Hepatocyte (in vitro differentiated cells): ENCODE data around the gene SLC27A3. TPM values are rescaled to one million over a fixed set of nuclear protein-coding genes. Genes with fewer than 3 reads are reported as not detected.
A peak's percentile ranks its signal among the peaks of the same experiment; 100 is the strongest.

ENCODE experiments used
- DNase-seq: peaks from one replicate; pipeline ENCODE4 v3.0.0-alpha.2; 2016; ENCODE audit warnings: low spot score
- H2AFZ ChIP-seq: fragments of 200-600 bp; sonication (generic); 2 replicates; pipeline ENCODE4 v1.6.0; 2016; ENCODE audit warnings: antibody characterized with exemption, mild to moderate bottlenecking
- H3K27ac ChIP-seq: fragments of 200-600 bp; sonication (generic); 2 replicates; pipeline ENCODE4 v1.5.1; 2016; ENCODE audit warnings: mild to moderate bottlenecking
- H3K27me3 ChIP-seq: fragments of 200-600 bp; sonication (generic); 2 replicates; pipeline ENCODE4 v1.6.1; 2016
- H3K36me3 ChIP-seq: fragments of 200-600 bp; sonication (generic); replicated peaks from 2 replicates; pipeline ENCODE4 v1.5.1; 2016; ENCODE audit warnings: low read depth; ENCODE audit not compliant: insufficient read depth
- H3K4me1 ChIP-seq: fragments of 200-600 bp; sonication (generic); 2 replicates; pipeline ENCODE4 v1.5.1; 2016; ENCODE audit warnings: mild to moderate bottlenecking, moderate library complexity; ENCODE audit not compliant: insufficient read depth
- H3K4me2 ChIP-seq: fragments of 200-600 bp; sonication (generic); 2 replicates; pipeline ENCODE4 v1.6.0; 2016
- H3K4me3 ChIP-seq: fragments of 200-600 bp; sonication (generic); 2 replicates; pipeline ENCODE4 v1.5.1; 2016; ENCODE audit warnings: mild to moderate bottlenecking
- H3K79me2 ChIP-seq: fragments of 200-600 bp; sonication (generic); 2 replicates; pipeline ENCODE4 v1.6.0; 2017; ENCODE audit warnings: mild to moderate bottlenecking
- H3K9me2 ChIP-seq: fragments of 200-600 bp; sonication (generic); replicated peaks from 2 replicates; pipeline ENCODE4 v1.6.0; 2017; ENCODE audit warnings: mild to moderate bottlenecking; ENCODE audit not compliant: insufficient read depth
- H3K9me3 ChIP-seq: fragments of 200-600 bp; sonication (generic); 2 replicates; pipeline ENCODE4 v1.5.1; 2016; ENCODE audit warnings: low read depth, mild to moderate bottlenecking
- H4K20me1 ChIP-seq: fragments of 200-600 bp; sonication (generic); 2 replicates; pipeline ENCODE4 v1.6.0; 2016; ENCODE audit warnings: mild to moderate bottlenecking; ENCODE audit not compliant: insufficient read depth, poor library complexity, severe bottlenecking
- CTCF ChIP-seq: fragments of 200-600 bp; sonication (generic); IDR thresholded peaks from 2 replicates; pipeline ENCODE4 v1.5.1; 2016; ENCODE audit warnings: antibody characterized with exemption, mild to moderate bottlenecking; ENCODE audit not compliant: poor library complexity
- EZH2 ChIP-seq: fragments of 200-600 bp; sonication (generic); IDR thresholded peaks from 2 replicates; pipeline ENCODE4 v1.6.1; 2016; ENCODE audit warnings: antibody characterized with exemption, mild to moderate bottlenecking, borderline replicate concordance
- EZH2phosphoT487 ChIP-seq: fragments of 200-600 bp; sonication (generic); IDR thresholded peaks from one replicate; pipeline ENCODE4 v1.6.1; 2018; ENCODE audit warnings: antibody characterized with exemption, mild to moderate bottlenecking, low read depth, moderate library complexity; ENCODE audit not compliant: unreplicated experiment, severe bottlenecking
- WGBS: methylation state at CpG from one replicate; pipeline ENCODE4 v1.1.6; 2016; ENCODE audit warnings: low lambda C conversion rate; ENCODE audit errors: missing lambda C conversion rate; 5-methylcytosine and 5-hydroxymethylcytosine counted together
- polyA plus RNA-seq: library from polyadenylated mRNA; unstranded; fragments of >200 nt; fragmentation: Nextera tagmentation; extraction: Ambion mirVana; gene quantifications from 2 replicates; pipeline ENCODE4 v1.2.1, GENCODE V29; 2016
- total RNA-seq: library from RNA; depleted of rRNA; stranded (reverse); fragments of >200 nt; gene quantifications from 2 replicates; pipeline ENCODE4 v1.2.3, GENCODE V29; 2014

Gene SLC27A3
- total and polyA plus RNA-seq, 2 experiments from 2014 or later, result 21.5 to 37.2 TPM

- no peak overlapping the region for H3K4me2 ChIP-seq
- no peaks in the 10 kb centered on the region for H4K20me1 ChIP-seq
- H2AFZ ChIP-seq, result no peak overlapping the region
- H3K4me1 ChIP-seq, result peaks cover 48% of the 10 kb centered on the region
- H3K4me3 ChIP-seq, result no peak overlapping the region
- H3K9me2 ChIP-seq, result no peaks in the 10 kb centered on the region
- H3K36me3 ChIP-seq, result no peaks in the 10 kb centered on the region
- no peaks in the 10 kb centered on the region for H3K9me3 ChIP-seq
- no peak for TF ChIP-seq EZH2
- peak; percentile 53 for TF ChIP-seq CTCF
- no peak for TF ChIP-seq EZH2phosphoT487
- no peak overlapping the region for H3K27ac ChIP-seq
- H3K79me2 ChIP-seq, result peaks cover 8% of the 10 kb centered on the region
- no peaks in the 10 kb centered on the region for H3K27me3 ChIP-seq
- WGBS, result 82% methylated on average over 18 of the region's 21 CpGs
- no peak for DNase-seq
These were observed 3.2 kb upstream of the SLC27A3 start for GRCh38 chr1:153771841-153772593.

- Histone ChIP-seq H3K9me2 (no peaks in the 10 kb centered on the region), H3K79me2 (peaks cover 12% of the 10 kb centered on the region), H3K4me1 (peaks cover 39% of the 10 kb centered on the region), H3K27me3 (no peaks in the 10 kb centered on the region), H3K36me3 (no peaks in the 10 kb centered on the region), H3K4me3 (no peak overlapping the region), H4K20me1 (no peaks in the 10 kb centered on the region), H3K4me2 (no peak overlapping the region), H2AFZ (no peak overlapping the region), H3K27ac (no peak overlapping the region), H3K9me3 (no peaks in the 10 kb centered on the region)
- no peak for TF ChIP-seq EZH2phosphoT487
- TF ChIP-seq CTCF, result no peak
- TF ChIP-seq EZH2, result no peak
- WGBS, result 82% methylated on average over 12 of the region's 12 CpGs
- no peak for DNase-seq
These were observed 1.9 kb upstream of the SLC27A3 start for GRCh38 chr1:153773096-153773921.

- Histone ChIP-seq H3K9me2 (no peaks in the 10 kb centered on the region), H3K36me3 (no peaks in the 10 kb centered on the region), H3K4me3 (no peak overlapping the region), H2AFZ (no peak overlapping the region), H3K27ac (peak overlapping the region; percentile 94), H3K79me2 (peaks cover 12% of the 10 kb centered on the region), H4K20me1 (no peaks in the 10 kb centered on the region), H3K9me3 (no peaks in the 10 kb centered on the region), H3K4me2 (no peak overlapping the region), H3K27me3 (no peaks in the 10 kb centered on the region), H3K4me1 (peaks cover 32% of the 10 kb centered on the region)
- TF ChIP-seq EZH2 (no peak), EZH2phosphoT487 (no peak), CTCF (no peak)
- no peak for DNase-seq
- 89% methylated on average over 8 of the region's 8 CpGs for WGBS
These were observed 1.1 kb upstream of the SLC27A3 start for GRCh38 chr1:153774026-153774595.
